Spleen (tissue), 11 donors: Measurements from ENCODE around the gene IGSF9B. TPM values are rescaled to one million over a fixed set of nuclear protein-coding genes. Genes with fewer than 3 reads are reported as not detected.

Experiments used
- DNase-seq: peaks from one replicate; pipeline ENCODE4 v3.0.0-alpha.2; 2020
- H3K27ac ChIP-seq, 8 donors: fragments of 200-600 bp; sonication (generic) in 7 of 8; 1 replicate in 4 of 8; 2 replicates in 4 of 8; pipeline versions ENCODE4 v1.5.0 to v1.8.0; 2016 to 2021; ENCODE audit warnings: inconsistent platforms in 4 of 8, mild to moderate bottlenecking in 4 of 8, moderate library complexity in 1 of 8
- H3K27me3 ChIP-seq, 7 donors: fragments of 200-600 bp; sonication (generic) in 6 of 7; replicated peaks in 1 of 7; 1 replicate in 4 of 7; 2 replicates in 3 of 7; pipeline versions ENCODE4 v1.5.0 to v1.8.0; 2016 to 2021; ENCODE audit warnings: inconsistent platforms in 3 of 7, mild to moderate bottlenecking in 1 of 7
- H3K36me3 ChIP-seq, 6 donors: fragments of 200-600 bp; sonication (generic) in 5 of 6; 1 replicate in 4 of 6; 2 replicates in 2 of 6; pipeline versions ENCODE4 v1.5.0 to v1.8.0; 2016 to 2021; ENCODE audit warnings: inconsistent platforms in 2 of 6
- H3K4me1 ChIP-seq, 6 donors: fragments of 200-600 bp; sonication (generic) in 5 of 6; 1 replicate in 3 of 6; 2 replicates in 3 of 6; pipeline versions ENCODE4 v1.5.0 to v1.8.0; 2016 to 2021; ENCODE audit warnings: inconsistent platforms in 3 of 6
- H3K4me3 ChIP-seq, 8 donors: fragments of 200-600 bp; sonication (generic) in 7 of 8; 1 replicate in 4 of 8; 2 replicates in 4 of 8; pipeline versions ENCODE4 v1.5.0 to v1.8.0; 2016 to 2021; ENCODE audit warnings: inconsistent platforms in 4 of 8, mild to moderate bottlenecking in 4 of 8, moderate library complexity in 2 of 8
- H3K9me3 ChIP-seq, 8 donors: fragments of 200-600 bp; sonication (generic) in 7 of 8; 1 replicate in 4 of 8; 2 replicates in 4 of 8; pipeline versions ENCODE4 v1.5.0 to v1.8.0; 2016 to 2021; ENCODE audit warnings: inconsistent platforms in 4 of 8
- CTCF ChIP-seq, 11 experiments: fragments of 200-600 bp in 7 of 11; fragments of 450-650 bp in 4 of 11; sonication (generic) in 4 of 11; IDR thresholded peaks in 8 of 11; conservative IDR thresholded peaks in 3 of 11; 1 replicate in 7 of 11; 2 replicates in 4 of 11; pipeline versions ENCODE4 v1.4.0 to v1.8.0; 2016 to 2021; ENCODE audit warnings: antibody characterized with exemption in 11 of 11, inconsistent platforms in 4 of 11, mild to moderate bottlenecking in 1 of 11
- POLR2A ChIP-seq, 3 donors: fragments of 450-650 bp; IDR thresholded peaks; one replicate each; pipeline ENCODE4 v1.5.1; 2017; ENCODE audit warnings: antibody characterized with exemption in 3 of 3, mild to moderate bottlenecking in 1 of 3
- POLR2AphosphoS5 ChIP-seq, 3 donors: sonication (generic); formaldehyde crosslinking; IDR thresholded peaks; one replicate each; pipeline ENCODE4 v1.5.1; 2017; ENCODE audit warnings: antibody characterized with exemption in 3 of 3
- WGBS, 5 donors: extraction: QIAGEN DNeasy Blood & Tissue Kit in 3 of 5; methylation state at CpG; one replicate each; pipeline versions ENCODE4 v1.1.5 to v1.1.7; 2013 to 2018; 5-methylcytosine and 5-hydroxymethylcytosine counted together
- intact Hi-C: fragments of 100-400 bp; cut with DNase I; formaldehyde crosslinking; loops from one replicate; pipeline ENCODE4 v1.15.0; 2023; ENCODE audit warnings: low total_unique reads
- polyA plus RNA-seq, 3 donors: library from polyadenylated mRNA; stranded (reverse); fragments of 200-250 nt; gene quantifications; one replicate each; pipeline ENCODE4 v1.2.1, GENCODE V29; 2013
- total RNA-seq, 7 donors: library from RNA; depleted of rRNA in 3 of 7; stranded (reverse); fragments of >200 nt in 3 of 7; fragmentation: NEBNext Ultra II Directional in 4 of 7; extraction: Animal tissue kit (Norgen Biotek cat#: 25700) in 4 of 7; gene quantifications; one replicate each; pipeline versions ENCODE4 v1.1.0 to v1.2.1, GENCODE V29; 2016 to 2021
- donor health status: healthy with polysubstance abuse.
- donor health status: DM: no; HTN: no; CAD: no; lungs with moderate emphysema.
- donor health status: DM: no; HTN: no; CAD: no.
- donor health status: Bipolar disorder and iron deficiency.
- donor health status: healthy.
- donor health status: DM: no; HTN: no; CAD: no.
- donor health status: DM: yes; HTN: yes; CAD: no.

Gene IGSF9B
- total and polyA plus RNA-seq, 10 donors: 0.50 to 11.2 (median 3.9) TPM

- intact Hi-C loops: no loop called here
These were observed 26.6 kb downstream of the IGSF9B start for GRCh38 chr11:133930053-133930766.

GRCh38 chr11:133929401-133930052, 27.2 kb downstream of the IGSF9B start:
- H3K27ac ChIP-seq: no peak overlapping the region
- H3K27me3 ChIP-seq: peaks cover 0 to 18% (median 0%) of the 10 kb centered on the region in 7 donors
- H3K36me3 ChIP-seq: peaks cover 0 to 14% (median 2%) of the 10 kb centered on the region in 6 donors
- peaks cover 5 to 19% (median 14%) of the 10 kb centered on the region in 6 donors for H3K4me1 ChIP-seq
- intact Hi-C loops: loop anchor here (10.0 kb wide), 1 partner anchor 215 kb away; no protein-coding TSS in a partner anchor
- DNase-seq: no peak
- TF ChIP-seq POLR2A (IDR thresholded peaks at IDR 0.05): no peak
- no peak for TF ChIP-seq POLR2AphosphoS5 (IDR thresholded peaks at IDR 0.05)
- no peak for TF ChIP-seq CTCF (IDR thresholded peaks at IDR 0.05 in 8 of 11, conservative IDR thresholded peaks at IDR 0.05 in 3 of 11)
- 85 to 89% (median 87%) methylated on average over 20 of the region's 20 CpGs for WGBS, 5 donors
- no peak overlapping the region for H3K4me3 ChIP-seq
- H3K9me3 ChIP-seq: no peaks in the 10 kb centered on the region

More at GRCh38 chr11:133930053-133930766, 26.6 kb downstream of the IGSF9B start:
- Histone ChIP-seq H3K27me3 (peaks cover 0 to 18% (median 0%) of the 10 kb centered on the region in 7 donors), H3K27ac (no peak overlapping the region), H3K4me3 (no peak overlapping the region), H3K9me3 (no peaks in the 10 kb centered on the region), H3K36me3 (peaks cover 0 to 8% (median 0%) of the 10 kb centered on the region in 6 donors), H3K4me1 (peaks cover 5 to 19% (median 14%) of the 10 kb centered on the region in 6 donors)
- TF ChIP-seq CTCF (IDR thresholded peaks at IDR 0.05 in 8 of 11, conservative IDR thresholded peaks at IDR 0.05 in 3 of 11) (no peak), POLR2A (IDR thresholded peaks at IDR 0.05) (no peak), POLR2AphosphoS5 (IDR thresholded peaks at IDR 0.05) (no peak)
- DNase-seq: no peak
- WGBS, 5 donors: 88 to 91% (median 89%) methylated on average over 27 of the region's 27 CpGs

GRCh38 chr11:133928628-133929059, 28.1 kb downstream of the IGSF9B start:
- no peak overlapping the region for H3K27ac ChIP-seq
- H3K4me1 ChIP-seq: peaks cover 5 to 19% (median 14%) of the 10 kb centered on the region in 6 donors
- intact Hi-C loops: loop anchor here (10.0 kb wide), 1 partner anchor 216 kb away; no protein-coding TSS in a partner anchor
- H3K27me3 ChIP-seq: peaks cover 0 to 18% (median 0%) of the 10 kb centered on the region in 7 donors
- H3K4me3 ChIP-seq: peak overlapping the region in 1 of 8 donors; percentile 46
- 8 to 23% (median 17%) methylated on average over 5 of the region's 5 CpGs for whole genome bisulfite sequencing, 5 donors
- H3K36me3 ChIP-seq: peaks cover 0 to 14% (median 2%) of the 10 kb centered on the region in 6 donors
- TF ChIP-seq POLR2A (IDR thresholded peaks at IDR 0.05) (no peak), CTCF (IDR thresholded peaks at IDR 0.05 in 8 of 11, conservative IDR thresholded peaks at IDR 0.05 in 3 of 11) (no peak), POLR2AphosphoS5 (IDR thresholded peaks at IDR 0.05) (no peak)
- H3K9me3 ChIP-seq: no peaks in the 10 kb centered on the region
- DNase-seq: no peak
